Measurements from ENCODE around the gene PTMS. TPM values are rescaled to one million over a fixed set of nuclear protein-coding genes. Genes with fewer than 3 reads are reported as not detected.

PTMS gene
- total and polyA plus RNA-seq, 2 of the 13 experiments (the other 11 are each of a cell fraction or from before 2014, with no cell fraction given): 40.5 to 82.4 TPM

DNA sequence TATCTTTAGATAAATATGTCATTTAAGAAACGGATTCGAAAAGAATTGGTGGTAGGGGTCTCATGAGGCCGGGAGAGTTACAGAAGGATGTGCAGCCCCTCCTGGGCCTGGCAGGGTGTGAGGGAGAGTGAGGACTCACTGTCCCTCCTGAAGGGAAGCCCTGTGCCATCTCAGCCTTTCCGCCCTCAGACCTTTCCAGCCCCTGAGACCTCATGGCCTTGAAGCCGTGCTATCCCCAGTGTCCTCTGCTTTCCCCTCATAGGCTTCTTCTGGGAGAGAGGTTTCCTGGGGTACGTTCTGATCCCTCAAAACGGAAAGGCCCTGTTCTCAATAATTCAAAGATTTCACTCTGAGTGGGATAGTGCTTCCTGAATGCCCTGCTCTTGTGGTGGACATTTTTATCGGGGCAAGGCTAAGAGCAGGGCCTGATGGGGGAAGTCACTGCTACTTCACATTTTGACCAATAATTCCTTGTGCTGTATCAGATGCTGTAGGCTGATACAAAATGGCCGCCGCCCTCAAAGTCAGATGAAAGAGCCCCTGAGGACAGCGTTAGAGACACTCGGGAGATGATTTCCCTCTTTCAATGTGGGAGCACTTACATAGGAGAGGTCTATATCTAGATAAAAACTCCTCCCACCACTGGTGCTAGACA is 24.5 kb downstream of the PTMS start:
- H3K4me1 ChIP-seq (ENCODE audit: insufficient read depth, low read length): peaks cover 39% of the 10 kb centered on the region
- ATAC-seq (no peak), DNase-seq (ENCODE audit: low spot score) (no peak), FAIRE-seq (no peak)
- TF ChIP-seq ZNF589 (CRISPR knock-in tag; conservative IDR thresholded peaks at IDR 0.05) (no peak), ZNF468 (CRISPR knock-in tag; IDR thresholded peaks at IDR 0.05) (no peak), ZNF451 (CRISPR knock-in tag; IDR thresholded peaks at IDR 0.05) (no peak)
- ChIA-PET CTCF (ENCODE audit: low intra/inter-chr PET ratio, low total read pairs) (no interaction called here), POLR2A (interaction anchor here (1.5 kb wide), 1 partner anchor 38 kb away, joined by 6 read pairs; the partner anchor contains the start of gene MLF2)
- in situ Hi-C loops (cut with HindIII; ENCODE audit: extremely low pct_ligation_motif_present, low pct_unique_long_range_greater_than_20kb): no loop called here
- intact Hi-C loops (cut with micrococcal nuclease; ENCODE audit: unreplicated experiment): no loop called here
- H4K20me1 ChIP-seq (ENCODE audit: insufficient read depth, low read length): no peaks in the 10 kb centered on the region
- H3K36me3 ChIP-seq (replicated peaks in 1 of 2; ENCODE audit: control insufficient read depth in 1 of 2, insufficient read depth in 2 of 2, low read length in 2 of 2): no peaks in the 10 kb centered on the region
- H3K9me3 ChIP-seq (ENCODE audit: low read length): no peaks in the 10 kb centered on the region
- H2AFZ ChIP-seq (ENCODE audit: low read length): no peak overlapping the region
- no peak overlapping the region for H3K4me2 ChIP-seq (ENCODE audit: low read depth, low read length)
- no peak overlapping the region for H3K9ac ChIP-seq (ENCODE audit: insufficient read depth, low read depth, low read length)
- no peaks in the 10 kb centered on the region for H3K79me2 ChIP-seq (ENCODE audit: insufficient read depth, low read length)
- 82% methylated on average over 11 of the region's 12 CpGs for WGBS (ENCODE audit: low lambda C conversion rate)
- H3K4me3 ChIP-seq (replicated peaks in 1 of 3; ENCODE audit: insufficient read depth in 1 of 3, low read depth in 2 of 3, low read length in 3 of 3): no peak overlapping the region
- H3K27ac ChIP-seq (ENCODE audit: extremely low read length, insufficient read depth, low read length): no peak overlapping the region
- no TSS peak for BruUV-seq (replicated peaks)
- no peaks in the 10 kb centered on the region; a peak in 1 of 5 replicates for H3K27me3 ChIP-seq (ENCODE audit: control insufficient read depth in 1 of 2, insufficient read depth in 2 of 2, low read length in 2 of 2)

DNA sequence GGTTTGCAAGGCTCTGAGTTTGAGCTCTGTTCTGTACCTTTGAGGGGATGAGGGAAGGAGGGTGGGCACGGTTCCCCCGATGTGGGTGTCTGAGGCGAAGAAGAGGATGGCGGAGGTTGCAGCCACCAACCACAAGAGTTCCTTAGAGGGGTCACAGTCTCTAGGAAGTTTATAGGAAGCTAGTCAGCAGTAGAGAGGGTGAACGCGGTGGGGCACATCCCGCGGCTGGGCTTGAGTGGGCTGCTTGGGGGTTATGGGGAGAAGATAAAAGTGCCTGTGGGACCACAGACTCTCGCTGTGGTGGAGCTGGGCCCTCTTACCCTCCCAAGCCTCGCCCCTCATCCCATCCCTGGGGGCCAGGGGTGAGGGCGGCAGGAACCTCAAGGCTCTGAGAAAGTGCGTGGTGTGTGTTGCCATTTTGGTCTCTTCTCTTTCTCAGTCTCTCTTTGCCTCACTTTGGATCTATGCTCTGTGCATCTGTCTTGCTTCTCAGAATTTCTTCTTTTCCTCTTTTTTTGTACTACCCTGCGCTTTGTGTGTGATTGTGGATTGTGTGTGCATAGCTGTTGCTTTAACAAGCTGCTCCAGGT is 25.9 kb downstream of the PTMS start:
- peak overlapping the region; percentile 57 for H3K9ac ChIP-seq (ENCODE audit: insufficient read depth, low read depth, low read length)
- intact Hi-C loops (cut with micrococcal nuclease; ENCODE audit: unreplicated experiment): no loop called here
- DNase-seq (ENCODE audit: low spot score) (no peak), ATAC-seq (no peak), FAIRE-seq (no peak)
- H3K9me3 ChIP-seq (ENCODE audit: low read length): no peaks in the 10 kb centered on the region
- 93% methylated on average over 11 of the region's 13 CpGs for WGBS (ENCODE audit: low lambda C conversion rate)
- no peaks in the 10 kb centered on the region for H4K20me1 ChIP-seq (ENCODE audit: insufficient read depth, low read length)
- no peaks in the 10 kb centered on the region for H3K36me3 ChIP-seq (replicated peaks in 1 of 2; ENCODE audit: control insufficient read depth in 1 of 2, insufficient read depth in 2 of 2, low read length in 2 of 2)
- H2AFZ ChIP-seq (ENCODE audit: low read length): no peak overlapping the region
- no peaks in the 10 kb centered on the region; a peak in 1 of 5 replicates for H3K27me3 ChIP-seq (ENCODE audit: control insufficient read depth in 1 of 2, insufficient read depth in 2 of 2, low read length in 2 of 2)
- H3K27ac ChIP-seq (ENCODE audit: extremely low read length, insufficient read depth, low read length): peak overlapping the region; percentile 74
- CTCF ChIA-PET (ENCODE audit: low intra/inter-chr PET ratio, low total read pairs): no interaction called here
- H3K4me3 ChIP-seq (replicated peaks in 1 of 3; ENCODE audit: insufficient read depth in 1 of 3, low read depth in 2 of 3, low read length in 3 of 3): peak overlapping the region in 1 of 3 experiments; percentile 58; a peak in 2 of 6 replicates
- no peaks in the 10 kb centered on the region for H3K79me2 ChIP-seq (ENCODE audit: insufficient read depth, low read length)
- in situ Hi-C loops (cut with HindIII; ENCODE audit: extremely low pct_ligation_motif_present, low pct_unique_long_range_greater_than_20kb): no loop called here
- POLR2A ChIA-PET: interaction anchor here (1.0 to 2.6 kb wide), 13 partner anchors 11 to 299 kb away, joined by 3 to 25 read pairs (median 4); partner anchors contain the start of genes CDCA3, COPS7A, GAPDH and GPR162
- peaks cover 53% of the 10 kb centered on the region for H3K4me1 ChIP-seq (ENCODE audit: insufficient read depth, low read length)
- H3K4me2 ChIP-seq (ENCODE audit: low read depth, low read length): peak overlapping the region; percentile 78
- no TSS peak for BruUV-seq (replicated peaks)
- TF ChIP-seq DMAP1 (CRISPR knock-in tag; IDR thresholded peaks at IDR 0.05): no peak
- 0 out of 2 replicates have a peak, but pooled peaks have one; percentile 4 for TF ChIP-seq ZNF296 (CRISPR knock-in tag; conservative IDR thresholded peaks at IDR 0.05)
- TF ChIP-seq, protein P1, sequence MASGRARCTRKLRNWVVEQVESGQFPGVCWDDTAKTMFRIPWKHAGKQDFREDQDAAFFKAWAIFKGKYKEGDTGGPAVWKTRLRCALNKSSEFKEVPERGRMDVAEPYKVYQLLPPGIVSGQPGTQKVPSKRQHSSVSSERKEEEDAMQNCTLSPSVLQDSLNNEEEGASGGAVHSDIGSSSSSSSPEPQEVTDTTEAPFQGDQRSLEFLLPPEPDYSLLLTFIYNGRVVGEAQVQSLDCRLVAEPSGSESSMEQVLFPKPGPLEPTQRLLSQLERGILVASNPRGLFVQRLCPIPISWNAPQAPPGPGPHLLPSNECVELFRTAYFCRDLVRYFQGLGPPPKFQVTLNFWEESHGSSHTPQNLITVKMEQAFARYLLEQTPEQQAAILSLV (CRISPR knock-in tag; IDR thresholded peaks at IDR 0.05; ENCODE audit: borderline replicate concordance): 0 out of 2 replicates have a peak, but pooled peaks have one; percentile 60
- no peak for TF ChIP-seq ONECUT2 (CRISPR knock-in tag; IDR thresholded peaks at IDR 0.05)
- TF ChIP-seq, protein P2, sequence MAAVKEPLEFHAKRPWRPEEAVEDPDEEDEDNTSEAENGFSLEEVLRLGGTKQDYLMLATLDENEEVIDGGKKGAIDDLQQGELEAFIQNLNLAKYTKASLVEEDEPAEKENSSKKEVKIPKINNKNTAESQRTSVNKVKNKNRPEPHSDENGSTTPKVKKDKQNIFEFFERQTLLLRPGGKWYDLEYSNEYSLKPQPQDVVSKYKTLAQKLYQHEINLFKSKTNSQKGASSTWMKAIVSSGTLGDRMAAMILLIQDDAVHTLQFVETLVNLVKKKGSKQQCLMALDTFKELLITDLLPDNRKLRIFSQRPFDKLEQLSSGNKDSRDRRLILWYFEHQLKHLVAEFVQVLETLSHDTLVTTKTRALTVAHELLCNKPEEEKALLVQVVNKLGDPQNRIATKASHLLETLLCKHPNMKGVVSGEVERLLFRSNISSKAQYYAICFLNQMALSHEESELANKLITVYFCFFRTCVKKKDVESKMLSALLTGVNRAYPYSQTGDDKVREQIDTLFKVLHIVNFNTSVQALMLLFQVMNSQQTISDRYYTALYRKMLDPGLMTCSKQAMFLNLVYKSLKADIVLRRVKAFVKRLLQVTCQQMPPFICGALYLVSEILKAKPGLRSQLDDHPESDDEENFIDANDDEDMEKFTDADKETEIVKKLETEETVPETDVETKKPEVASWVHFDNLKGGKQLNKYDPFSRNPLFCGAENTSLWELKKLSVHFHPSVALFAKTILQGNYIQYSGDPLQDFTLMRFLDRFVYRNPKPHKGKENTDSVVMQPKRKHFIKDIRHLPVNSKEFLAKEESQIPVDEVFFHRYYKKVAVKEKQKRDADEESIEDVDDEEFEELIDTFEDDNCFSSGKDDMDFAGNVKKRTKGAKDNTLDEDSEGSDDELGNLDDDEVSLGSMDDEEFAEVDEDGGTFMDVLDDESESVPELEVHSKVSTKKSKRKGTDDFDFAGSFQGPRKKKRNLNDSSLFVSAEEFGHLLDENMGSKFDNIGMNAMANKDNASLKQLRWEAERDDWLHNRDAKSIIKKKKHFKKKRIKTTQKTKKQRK (IDR thresholded peaks at IDR 0.05; ENCODE audit: low read length): no peak
- 0 out of 2 replicates have a peak, but pooled peaks have one; percentile 20 for TF ChIP-seq RBAK (CRISPR knock-in tag; IDR thresholded peaks at IDR 0.05)

Data from HepG2 (cell line).